ENCODE results near the gene SLC6A16.

SLC6A16 gene

DNA sequence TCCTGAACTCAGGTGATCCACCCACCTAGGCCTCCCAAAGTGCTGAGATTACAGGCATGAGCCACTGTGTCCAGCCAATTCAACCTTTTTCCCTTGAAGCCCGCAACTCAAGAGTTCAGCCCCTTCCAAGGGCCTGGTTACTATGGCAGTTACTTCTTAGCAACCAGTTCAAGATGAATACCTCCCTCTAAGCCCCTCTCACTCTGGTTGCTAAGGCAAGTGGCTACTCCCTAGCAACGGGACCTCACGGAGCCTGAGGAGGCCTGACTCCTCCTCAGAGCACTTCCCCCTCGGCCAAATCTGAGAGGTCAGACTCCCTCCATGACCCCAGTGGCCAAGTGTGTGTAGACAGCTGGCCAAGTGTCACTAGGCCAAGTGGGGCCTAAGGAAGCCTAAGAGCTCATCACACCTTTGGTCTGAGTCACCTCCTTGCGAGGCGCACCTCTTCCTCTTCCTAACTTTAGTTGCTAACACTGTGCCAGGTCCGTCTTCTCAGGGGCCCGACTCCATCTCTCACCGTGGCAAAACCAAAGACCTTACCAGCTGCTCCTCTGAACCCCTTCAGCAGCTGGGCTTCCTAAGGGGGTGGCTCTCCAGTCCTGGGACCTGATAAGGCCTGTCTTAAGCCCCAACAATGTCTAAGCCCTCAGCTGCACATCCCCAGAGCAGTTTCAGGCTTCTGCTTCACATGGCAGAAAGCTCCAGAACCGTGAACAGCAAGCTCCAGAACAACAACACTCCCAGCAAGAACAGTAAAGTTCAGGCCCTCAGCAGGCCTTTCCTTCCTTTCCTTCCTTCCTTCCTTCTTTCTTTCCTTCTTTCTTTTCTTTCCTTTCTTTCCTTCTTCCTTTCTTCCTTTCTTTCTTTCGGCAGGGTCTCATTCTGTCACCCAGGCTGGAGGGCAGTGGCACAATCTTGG lies 19.8 kb upstream of the SLC6A16 start:
- Histone ChIP-seq H3K27ac (ENCODE audit: insufficient read depth, low read length, poor library complexity, severe bottlenecking) (no peak overlapping the region), H3K27me3 (replicated peaks; ENCODE audit: control insufficient read depth, insufficient read depth, low read length, poor library complexity, severe bottlenecking) (no peaks in the 10 kb centered on the region), H3K4me1 (ENCODE audit: control insufficient read depth, insufficient read depth, low read length, poor library complexity, severe bottlenecking) (no peaks in the 10 kb centered on the region), H3K4me3 (ENCODE audit: insufficient read depth, low read depth, low read length, poor library complexity, severe bottlenecking) (no peak overlapping the region), H3K36me3 (ENCODE audit: control insufficient read depth, insufficient read depth, low read length) (peaks cover 15% of the 10 kb centered on the region), H3K9me3 (ENCODE audit: control insufficient read depth, low read length) (no peaks in the 10 kb centered on the region)
- no peak for DNase-seq

DNA sequence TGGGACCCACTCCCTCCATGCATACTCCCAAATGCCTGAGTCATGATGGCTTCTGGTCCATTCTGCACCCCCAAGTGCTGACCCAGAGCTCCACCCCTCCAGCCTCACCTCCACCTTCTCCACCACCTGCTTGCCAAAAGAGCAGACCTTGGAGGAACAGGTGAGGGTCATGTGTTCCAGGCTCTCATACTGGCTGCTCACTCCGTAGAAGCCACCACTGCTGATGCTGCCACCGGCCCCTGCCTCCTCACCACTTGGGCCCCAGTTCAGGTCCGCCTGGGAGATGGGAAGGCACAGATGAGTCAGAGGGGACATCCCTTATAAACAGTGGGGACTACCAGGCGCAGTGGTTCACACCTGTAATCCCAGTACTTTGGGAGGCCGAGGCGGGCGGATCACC lies 18.1 kb upstream of the SLC6A16 start:
- no peak overlapping the region for H3K4me3 ChIP-seq (ENCODE audit: insufficient read depth, low read depth, low read length, poor library complexity, severe bottlenecking)
- H3K4me1 ChIP-seq (ENCODE audit: control insufficient read depth, insufficient read depth, low read length, poor library complexity, severe bottlenecking), result peaks cover 2% of the 10 kb centered on the region

DNA sequence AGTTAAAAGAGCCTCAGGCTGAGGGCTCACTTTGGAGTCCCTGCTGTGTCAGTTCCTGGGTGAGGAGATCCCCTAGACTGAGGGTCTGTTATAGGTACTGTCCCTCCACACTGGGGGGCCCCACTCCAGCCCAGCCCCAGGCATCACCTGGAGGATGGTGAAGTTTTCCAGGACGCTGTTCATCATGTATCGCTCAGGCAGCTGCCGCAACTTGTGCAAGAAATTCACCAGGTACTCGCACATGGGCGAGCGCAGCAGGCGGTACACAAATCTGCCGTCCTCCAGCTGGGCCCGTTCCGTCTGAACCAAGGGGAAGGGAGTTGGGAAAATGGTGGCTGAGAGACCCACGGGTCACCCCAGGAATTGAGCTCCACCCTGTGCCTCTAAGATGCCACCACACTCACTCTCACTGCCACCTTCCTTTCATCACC lies 17.3 kb upstream of the SLC6A16 start:
- no peak for DNase-seq
- Histone ChIP-seq H3K27ac (ENCODE audit: insufficient read depth, low read length, poor library complexity, severe bottlenecking) (no peak overlapping the region), H3K4me1 (ENCODE audit: control insufficient read depth, insufficient read depth, low read length, poor library complexity, severe bottlenecking) (peaks cover 6% of the 10 kb centered on the region), H3K9me3 (ENCODE audit: control insufficient read depth, low read length) (no peaks in the 10 kb centered on the region), H3K4me3 (ENCODE audit: insufficient read depth, low read depth, low read length, poor library complexity, severe bottlenecking) (no peak overlapping the region), H3K27me3 (replicated peaks; ENCODE audit: control insufficient read depth, insufficient read depth, low read length, poor library complexity, severe bottlenecking) (no peaks in the 10 kb centered on the region), H3K36me3 (ENCODE audit: control insufficient read depth, insufficient read depth, low read length) (peaks cover 38% of the 10 kb centered on the region)

More for the DNA sequence above, 18.1 kb upstream of the SLC6A16 start:
- Histone ChIP-seq H3K27ac (ENCODE audit: insufficient read depth, low read length, poor library complexity, severe bottlenecking) (no peak overlapping the region), H3K9me3 (ENCODE audit: control insufficient read depth, low read length) (no peaks in the 10 kb centered on the region), H3K36me3 (ENCODE audit: control insufficient read depth, insufficient read depth, low read length) (peaks cover 32% of the 10 kb centered on the region), H3K27me3 (replicated peaks; ENCODE audit: control insufficient read depth, insufficient read depth, low read length, poor library complexity, severe bottlenecking) (no peaks in the 10 kb centered on the region)
- DNase-seq, result no peak

DNA sequence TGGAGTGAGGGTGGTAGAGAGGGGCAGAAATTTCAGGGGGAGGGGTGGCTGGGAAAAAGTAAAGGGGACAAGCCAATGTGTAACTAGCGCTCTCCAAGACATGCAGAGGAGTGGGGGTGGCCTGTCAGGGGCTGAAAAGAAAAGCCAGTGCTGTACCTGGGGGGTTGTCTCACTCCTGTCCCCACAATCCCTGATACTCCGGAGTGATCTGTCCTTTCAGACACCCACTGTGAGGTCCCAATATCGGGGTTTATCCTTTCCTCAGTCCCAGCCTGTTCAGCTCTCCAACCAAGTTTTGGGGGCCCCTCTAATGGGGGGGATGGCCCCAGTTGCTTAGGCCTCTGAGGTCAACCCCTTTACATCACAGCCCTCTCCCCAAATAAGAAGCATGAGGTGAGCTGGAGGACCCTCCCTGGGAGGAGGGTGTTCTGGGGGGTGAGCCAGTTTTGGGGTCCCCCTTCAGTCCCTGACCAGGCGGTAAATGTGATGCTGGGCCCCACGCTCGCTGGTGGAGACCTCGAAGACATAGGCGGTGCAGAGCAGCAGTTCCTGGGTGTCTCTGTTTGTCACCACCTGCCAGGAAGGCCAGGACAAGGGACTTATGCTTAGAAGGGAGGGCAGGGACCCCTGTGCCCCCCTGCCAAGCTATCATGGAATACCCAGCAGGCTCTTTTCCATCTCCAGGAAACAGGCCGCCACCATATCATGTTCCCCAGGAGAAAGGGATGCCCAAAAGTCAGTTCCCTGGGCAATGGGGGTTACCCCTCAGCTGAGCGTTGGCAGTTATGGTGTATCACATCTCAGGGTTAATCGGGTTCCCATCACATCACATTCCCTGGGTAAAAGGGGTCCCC lies 16.1 kb upstream of the SLC6A16 start:
- H3K36me3 ChIP-seq (ENCODE audit: control insufficient read depth, insufficient read depth, low read length), result peaks cover 41% of the 10 kb centered on the region
- no peak overlapping the region for H3K27ac ChIP-seq (ENCODE audit: insufficient read depth, low read length, poor library complexity, severe bottlenecking)
- no peak overlapping the region for H3K4me3 ChIP-seq (ENCODE audit: insufficient read depth, low read depth, low read length, poor library complexity, severe bottlenecking)
- peaks cover 15% of the 10 kb centered on the region for H3K4me1 ChIP-seq (ENCODE audit: control insufficient read depth, insufficient read depth, low read length, poor library complexity, severe bottlenecking)
- no peak for DNase-seq
- no peaks in the 10 kb centered on the region for H3K27me3 ChIP-seq (replicated peaks; ENCODE audit: control insufficient read depth, insufficient read depth, low read length, poor library complexity, severe bottlenecking)
- no peaks in the 10 kb centered on the region for H3K9me3 ChIP-seq (ENCODE audit: control insufficient read depth, low read length)

DNA sequence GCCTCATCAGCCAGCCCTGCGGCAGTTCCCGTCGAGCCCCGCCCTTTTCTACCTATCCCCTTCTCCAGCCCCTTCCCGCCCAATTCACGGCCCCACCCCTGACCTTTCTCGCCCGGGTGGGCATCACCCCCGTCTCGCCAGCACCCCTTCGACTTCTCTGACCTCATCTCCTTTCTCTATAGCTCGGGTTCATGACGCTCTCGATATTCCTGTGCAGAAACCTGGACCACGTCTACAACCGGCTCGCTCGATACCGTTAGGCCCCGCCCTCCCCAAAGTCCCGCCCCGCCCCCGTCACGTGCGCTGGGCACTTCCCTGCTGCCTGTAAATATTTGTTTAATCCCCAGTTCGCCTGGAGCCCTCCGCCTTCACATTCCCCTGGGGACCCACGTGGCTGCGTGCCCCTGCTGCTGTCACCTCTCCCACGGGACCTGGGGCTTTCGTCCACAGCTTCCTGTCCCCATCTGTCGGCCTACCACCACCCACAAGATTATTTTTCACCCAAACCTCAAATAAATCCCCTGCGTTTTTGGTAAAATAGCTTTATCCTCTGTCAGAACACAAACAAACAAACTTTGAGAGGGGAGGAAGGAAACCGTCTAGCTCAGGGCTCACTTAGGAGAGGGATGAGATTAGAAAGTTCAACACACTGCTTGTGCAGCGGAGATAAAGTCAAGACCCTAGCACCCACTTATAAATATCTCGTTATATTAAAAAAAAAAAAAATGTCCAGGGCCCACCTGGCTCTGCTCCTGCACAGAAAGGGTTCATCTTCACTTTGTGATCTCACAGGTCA lies 15.3 kb upstream of the SLC6A16 start:
- H3K9me3 ChIP-seq (ENCODE audit: control insufficient read depth, low read length), result no peaks in the 10 kb centered on the region
- no peak overlapping the region for H3K4me3 ChIP-seq (ENCODE audit: insufficient read depth, low read depth, low read length, poor library complexity, severe bottlenecking)
- H3K36me3 ChIP-seq (ENCODE audit: control insufficient read depth, insufficient read depth, low read length), result peaks cover 41% of the 10 kb centered on the region
- no peak for DNase-seq
- peaks cover 16% of the 10 kb centered on the region for H3K4me1 ChIP-seq (ENCODE audit: control insufficient read depth, insufficient read depth, low read length, poor library complexity, severe bottlenecking)
- no peak overlapping the region for H3K27ac ChIP-seq (ENCODE audit: insufficient read depth, low read length, poor library complexity, severe bottlenecking)
- H3K27me3 ChIP-seq (replicated peaks; ENCODE audit: control insufficient read depth, insufficient read depth, low read length, poor library complexity, severe bottlenecking), result no peaks in the 10 kb centered on the region

DNA sequence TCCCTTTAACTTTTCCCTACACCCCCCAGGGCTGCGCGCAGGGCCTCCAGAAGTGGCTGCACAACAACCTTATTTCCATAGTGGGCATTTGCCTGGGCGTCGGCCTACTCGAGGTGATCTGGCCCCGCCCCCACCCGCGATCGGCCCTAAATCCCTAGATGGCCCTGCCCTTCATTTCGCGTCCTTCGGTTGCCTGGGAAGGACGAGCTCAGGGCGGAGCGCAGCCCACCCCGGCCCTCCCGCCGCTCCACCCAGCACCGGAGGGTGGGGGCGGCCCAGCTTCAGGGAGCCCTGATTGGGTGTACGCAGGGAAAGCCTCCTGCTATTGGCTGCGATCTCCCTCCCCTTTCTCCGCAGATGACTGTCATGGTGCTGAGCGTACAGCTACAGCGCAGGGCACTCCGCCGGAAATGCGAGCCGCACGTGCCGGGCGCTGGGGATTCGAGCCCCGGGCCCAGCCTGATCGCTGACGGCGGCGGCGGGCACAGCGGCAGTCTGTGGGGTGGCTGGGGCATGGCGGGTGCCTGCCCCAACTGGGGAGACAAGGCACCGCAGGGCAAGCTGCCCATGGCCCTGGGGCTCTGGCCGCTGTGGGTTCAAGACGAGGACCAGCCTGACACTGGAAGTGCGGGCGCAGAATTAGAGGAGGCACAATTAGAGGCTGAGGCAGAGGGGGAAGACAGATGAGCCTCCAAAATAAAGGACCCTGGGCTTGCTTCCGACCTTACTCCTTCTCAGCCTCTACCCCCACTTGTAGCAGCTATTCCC lies 14.5 kb upstream of the SLC6A16 start:
- Histone ChIP-seq H3K4me1 (ENCODE audit: control insufficient read depth, insufficient read depth, low read length, poor library complexity, severe bottlenecking) (peaks cover 23% of the 10 kb centered on the region), H3K4me3 (ENCODE audit: insufficient read depth, low read depth, low read length, poor library complexity, severe bottlenecking) (no peak overlapping the region), H3K27me3 (replicated peaks; ENCODE audit: control insufficient read depth, insufficient read depth, low read length, poor library complexity, severe bottlenecking) (no peaks in the 10 kb centered on the region), H3K27ac (ENCODE audit: insufficient read depth, low read length, poor library complexity, severe bottlenecking) (no peak overlapping the region), H3K36me3 (ENCODE audit: control insufficient read depth, insufficient read depth, low read length) (peaks cover 41% of the 10 kb centered on the region), H3K9me3 (ENCODE audit: control insufficient read depth, low read length) (no peaks in the 10 kb centered on the region)
- DNase-seq, result no peak

DNA sequence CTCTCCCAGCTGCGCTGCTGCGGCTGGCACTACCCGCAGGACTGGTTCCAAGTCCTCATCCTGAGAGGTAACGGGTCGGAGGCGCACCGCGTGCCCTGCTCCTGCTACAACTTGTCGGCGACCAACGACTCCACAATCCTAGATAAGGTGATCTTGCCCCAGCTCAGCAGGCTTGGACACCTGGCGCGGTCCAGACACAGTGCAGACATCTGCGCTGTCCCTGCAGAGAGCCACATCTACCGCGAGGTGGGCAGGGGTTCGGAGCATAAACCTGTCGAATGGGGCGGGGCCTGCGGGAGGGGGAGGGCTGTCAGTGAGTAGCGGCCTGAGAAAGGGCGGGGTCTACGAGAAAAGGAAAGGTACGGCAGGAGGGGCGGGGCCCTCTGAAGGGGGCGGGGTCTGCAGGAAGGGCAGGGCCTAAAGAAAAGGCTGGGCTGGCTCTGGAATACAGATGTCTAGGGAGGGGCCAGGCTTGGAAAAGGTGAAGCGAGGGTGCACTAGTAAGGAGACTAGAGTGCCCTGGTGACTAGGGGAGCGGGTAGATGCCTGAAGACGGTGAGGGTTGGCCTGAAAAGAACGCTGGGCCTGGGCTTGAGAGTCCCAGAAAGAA lies 13.8 kb upstream of the SLC6A16 start:
- Histone ChIP-seq H3K9me3 (ENCODE audit: control insufficient read depth, low read length) (no peaks in the 10 kb centered on the region), H3K27ac (ENCODE audit: insufficient read depth, low read length, poor library complexity, severe bottlenecking) (no peak overlapping the region), H3K4me1 (ENCODE audit: control insufficient read depth, insufficient read depth, low read length, poor library complexity, severe bottlenecking) (peaks cover 30% of the 10 kb centered on the region), H3K4me3 (ENCODE audit: insufficient read depth, low read depth, low read length, poor library complexity, severe bottlenecking) (no peak overlapping the region), H3K36me3 (ENCODE audit: control insufficient read depth, insufficient read depth, low read length) (peaks cover 41% of the 10 kb centered on the region), H3K27me3 (replicated peaks; ENCODE audit: control insufficient read depth, insufficient read depth, low read length, poor library complexity, severe bottlenecking) (no peaks in the 10 kb centered on the region)
- no peak for DNase-seq

DNA sequence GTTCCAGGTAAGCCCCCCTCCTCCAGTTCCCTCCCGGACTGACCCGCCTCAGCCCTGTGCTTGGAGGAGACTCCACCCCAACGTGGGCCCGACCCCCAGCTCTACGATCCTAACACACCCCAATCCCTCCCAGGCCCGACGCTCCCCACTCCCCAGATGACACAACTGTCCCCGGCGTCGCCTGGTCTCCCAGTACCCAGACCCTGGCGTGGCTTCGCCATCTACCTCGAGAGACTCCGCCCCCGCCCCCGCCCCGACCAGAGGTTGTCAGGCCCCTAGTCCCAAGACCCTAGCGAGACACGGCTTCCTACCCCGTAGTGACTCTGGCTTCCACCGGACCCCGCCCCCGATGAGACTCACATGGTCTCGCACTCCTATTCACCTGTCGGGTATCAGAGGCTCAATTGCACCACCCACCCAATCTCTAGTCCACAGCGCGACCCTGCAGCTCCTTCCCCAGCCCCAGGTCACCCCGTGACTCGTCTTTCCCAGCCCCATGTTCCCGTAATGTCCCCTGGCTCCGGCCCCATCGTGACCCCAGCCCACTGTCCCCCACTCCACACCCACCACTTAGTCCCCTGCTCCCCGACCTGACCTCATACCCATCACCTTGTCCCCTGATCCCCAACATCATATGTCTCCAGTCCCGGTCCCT lies 13.2 kb upstream of the SLC6A16 start:
- no peak overlapping the region for H3K27ac ChIP-seq (ENCODE audit: insufficient read depth, low read length, poor library complexity, severe bottlenecking)
- H3K27me3 ChIP-seq (replicated peaks; ENCODE audit: control insufficient read depth, insufficient read depth, low read length, poor library complexity, severe bottlenecking), result no peaks in the 10 kb centered on the region
- DNase-seq, result no peak
- H3K36me3 ChIP-seq (ENCODE audit: control insufficient read depth, insufficient read depth, low read length), result peaks cover 41% of the 10 kb centered on the region
- no peak overlapping the region for H3K4me3 ChIP-seq (ENCODE audit: insufficient read depth, low read depth, low read length, poor library complexity, severe bottlenecking)
- peaks cover 36% of the 10 kb centered on the region for H3K4me1 ChIP-seq (ENCODE audit: control insufficient read depth, insufficient read depth, low read length, poor library complexity, severe bottlenecking)
- H3K9me3 ChIP-seq (ENCODE audit: control insufficient read depth, low read length), result no peaks in the 10 kb centered on the region

Data from effector memory CD4-positive, alpha-beta T cell (primary cell).